ENCODE results near the gene SLC41A2.

SLC41A2 gene

GRCh38 chr12:104930388-104931326, 27.4 kb downstream of the SLC41A2 start:
- no peak for DNase-seq (ENCODE audit: low spot score)

GRCh38 chr12:104929977-104930376, 28.1 kb downstream of the SLC41A2 start:
- no peak for DNase-seq (ENCODE audit: low spot score)

GRCh38 chr12:104929368-104929767, 28.7 kb downstream of the SLC41A2 start:
- no peak for DNase-seq (ENCODE audit: low spot score)

- no peak for DNase-seq (ENCODE audit: low spot score)
Measured at GRCh38 chr12:104928036-104928745, 29.9 kb downstream of the SLC41A2 start.

- no peak for DNase-seq (ENCODE audit: low spot score)
Measured at GRCh38 chr12:104925501-104925900, 32.6 kb downstream of the SLC41A2 start.

GRCh38 chr12:104921340-104921739, 36.8 kb downstream of the SLC41A2 start:
- no peak for DNase-seq (ENCODE audit: low spot score)

- no peak for DNase-seq (ENCODE audit: low spot score)
Measured at GRCh38 chr12:104911942-104912341, 46.1 kb downstream of the SLC41A2 start.

GRCh38 chr12:104910196-104910840, 47.8 kb downstream of the SLC41A2 start:
- DNase-seq (ENCODE audit: low spot score): no peak

- no peak for DNase-seq (ENCODE audit: low spot score)
Measured at GRCh38 chr12:104909761-104910160, 48.3 kb downstream of the SLC41A2 start.

Data from HuH-7 (cell line).